ENCODE data around the gene PLXNB3. TPM values are rescaled to one million over a fixed set of nuclear protein-coding genes. Genes with fewer than 3 reads are reported as not detected.
A peak's percentile ranks its signal among the peaks of the same experiment; 100 is the strongest.

Gene PLXNB3
- total and polyA plus RNA-seq, 8 donors, result 4.0 to 28.6 (median 6.2) TPM

DNA sequence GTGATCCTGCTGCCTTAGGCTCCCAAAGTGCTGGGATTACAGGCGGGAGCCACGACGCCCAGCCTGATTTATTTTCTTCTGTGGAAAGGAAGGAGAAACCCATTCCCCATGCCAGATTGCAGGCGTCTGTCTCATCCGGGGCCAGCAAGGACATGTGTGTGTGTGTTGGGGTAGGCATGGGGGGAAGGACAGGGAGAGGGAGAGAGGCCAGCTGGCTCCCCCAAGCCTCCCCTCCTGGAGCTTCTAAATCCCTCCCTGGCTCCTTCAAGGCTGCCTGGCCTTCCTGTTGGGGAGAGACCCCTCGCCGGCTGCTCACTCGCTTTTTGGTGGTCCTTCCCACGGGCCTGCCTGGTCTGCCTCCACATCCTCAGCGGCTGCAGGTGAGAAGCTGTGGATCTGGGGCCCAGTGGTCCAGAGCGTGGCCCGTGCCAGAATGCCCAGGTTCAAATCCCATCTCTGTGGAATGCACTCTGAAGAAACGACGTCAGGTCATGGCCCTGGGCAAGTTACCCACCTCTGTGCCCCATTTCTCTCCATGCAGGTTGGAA, 1.3 kb upstream of the PLXNB3 start:
- DNase-seq (peak in 1 of 6 donors; percentile 8), ATAC-seq (no peak), FAIRE-seq (no peak)
- 76 to 80% methylated on average over 14 of the region's 14 CpGs for WGBS, 2 donors
- H3K36me3 ChIP-seq, result no peaks in the 10 kb centered on the region
- H3K9me3 ChIP-seq, result no peaks in the 10 kb centered on the region
- no peak overlapping the region for H3K4me3 ChIP-seq
- intact Hi-C loops (cut with DNase I), result loop anchor here in 1 of 3 donors (10.0 kb wide), 1 partner anchor 192 kb away; no protein-coding TSS in a partner anchor
- H3K27ac ChIP-seq, result no peak overlapping the region
- TF ChIP-seq, protein P1, sequence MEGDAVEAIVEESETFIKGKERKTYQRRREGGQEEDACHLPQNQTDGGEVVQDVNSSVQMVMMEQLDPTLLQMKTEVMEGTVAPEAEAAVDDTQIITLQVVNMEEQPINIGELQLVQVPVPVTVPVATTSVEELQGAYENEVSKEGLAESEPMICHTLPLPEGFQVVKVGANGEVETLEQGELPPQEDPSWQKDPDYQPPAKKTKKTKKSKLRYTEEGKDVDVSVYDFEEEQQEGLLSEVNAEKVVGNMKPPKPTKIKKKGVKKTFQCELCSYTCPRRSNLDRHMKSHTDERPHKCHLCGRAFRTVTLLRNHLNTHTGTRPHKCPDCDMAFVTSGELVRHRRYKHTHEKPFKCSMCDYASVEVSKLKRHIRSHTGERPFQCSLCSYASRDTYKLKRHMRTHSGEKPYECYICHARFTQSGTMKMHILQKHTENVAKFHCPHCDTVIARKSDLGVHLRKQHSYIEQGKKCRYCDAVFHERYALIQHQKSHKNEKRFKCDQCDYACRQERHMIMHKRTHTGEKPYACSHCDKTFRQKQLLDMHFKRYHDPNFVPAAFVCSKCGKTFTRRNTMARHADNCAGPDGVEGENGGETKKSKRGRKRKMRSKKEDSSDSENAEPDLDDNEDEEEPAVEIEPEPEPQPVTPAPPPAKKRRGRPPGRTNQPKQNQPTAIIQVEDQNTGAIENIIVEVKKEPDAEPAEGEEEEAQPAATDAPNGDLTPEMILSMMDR (IDR thresholded peaks at IDR 0.05), result no peak
- no peaks in the 10 kb centered on the region for H3K4me1 ChIP-seq
- peaks cover 0 to 3% (median 0%) of the 10 kb centered on the region in 4 donors for H3K27me3 ChIP-seq

- 62 to 72% methylated on average over 15 to 18 of the region's 18 CpGs for WGBS, 2 donors
- TF ChIP-seq, protein P1 (IDR thresholded peaks at IDR 0.05), result no peak
- intact Hi-C loops (cut with DNase I), result loop anchor here in 1 of 3 donors (10.0 kb wide), 1 partner anchor 191 kb away; no protein-coding TSS in a partner anchor
- ATAC-seq (no peak), FAIRE-seq (no peak), DNase-seq (peak in 2 of 6 donors; percentile 14 to 64)
- Histone ChIP-seq H3K9me3 (no peaks in the 10 kb centered on the region), H3K27ac (no peak overlapping the region), H3K27me3 (peaks cover 0 to 3% (median 0%) of the 10 kb centered on the region in 4 donors), H3K4me1 (no peaks in the 10 kb centered on the region), H3K4me3 (no peak overlapping the region), H3K36me3 (no peaks in the 10 kb centered on the region)
Measured at GRCh38 chrX:153763298-153763932, 634 bp upstream of the PLXNB3 start.

GRCh38 chrX:153764786-153765137, 713 bp downstream of the PLXNB3 start:
- H3K9me3 ChIP-seq, result no peaks in the 10 kb centered on the region
- H3K36me3 ChIP-seq, result no peaks in the 10 kb centered on the region
- TF ChIP-seq, protein P1 (IDR thresholded peaks at IDR 0.05), result no peak
- peak overlapping the region in 3 of 4 donors; percentile 12 to 53 (median 34) for H3K27ac ChIP-seq
- ATAC-seq, result peak; percentile 4 to 28 (median 9)
- no peaks in the 10 kb centered on the region for H3K4me1 ChIP-seq
- WGBS, 2 donors, result 63 to 66% methylated on average over 6 to 7 of the region's 7 CpGs
- intact Hi-C loops (cut with DNase I), result loop anchor here in 2 of 3 donors (5.0 to 10.0 kb wide), 2 partner anchors 188 to 190 kb away; no protein-coding TSS in a partner anchor
- no peak for FAIRE-seq
- peak in 3 of 6 donors; percentile 13 to 71 (median 25) for DNase-seq
- H3K4me3 ChIP-seq, result peak overlapping the region in 1 of 4 donors; percentile 8
- H3K27me3 ChIP-seq, result peaks cover 0 to 3% (median 0%) of the 10 kb centered on the region in 4 donors

DNA sequence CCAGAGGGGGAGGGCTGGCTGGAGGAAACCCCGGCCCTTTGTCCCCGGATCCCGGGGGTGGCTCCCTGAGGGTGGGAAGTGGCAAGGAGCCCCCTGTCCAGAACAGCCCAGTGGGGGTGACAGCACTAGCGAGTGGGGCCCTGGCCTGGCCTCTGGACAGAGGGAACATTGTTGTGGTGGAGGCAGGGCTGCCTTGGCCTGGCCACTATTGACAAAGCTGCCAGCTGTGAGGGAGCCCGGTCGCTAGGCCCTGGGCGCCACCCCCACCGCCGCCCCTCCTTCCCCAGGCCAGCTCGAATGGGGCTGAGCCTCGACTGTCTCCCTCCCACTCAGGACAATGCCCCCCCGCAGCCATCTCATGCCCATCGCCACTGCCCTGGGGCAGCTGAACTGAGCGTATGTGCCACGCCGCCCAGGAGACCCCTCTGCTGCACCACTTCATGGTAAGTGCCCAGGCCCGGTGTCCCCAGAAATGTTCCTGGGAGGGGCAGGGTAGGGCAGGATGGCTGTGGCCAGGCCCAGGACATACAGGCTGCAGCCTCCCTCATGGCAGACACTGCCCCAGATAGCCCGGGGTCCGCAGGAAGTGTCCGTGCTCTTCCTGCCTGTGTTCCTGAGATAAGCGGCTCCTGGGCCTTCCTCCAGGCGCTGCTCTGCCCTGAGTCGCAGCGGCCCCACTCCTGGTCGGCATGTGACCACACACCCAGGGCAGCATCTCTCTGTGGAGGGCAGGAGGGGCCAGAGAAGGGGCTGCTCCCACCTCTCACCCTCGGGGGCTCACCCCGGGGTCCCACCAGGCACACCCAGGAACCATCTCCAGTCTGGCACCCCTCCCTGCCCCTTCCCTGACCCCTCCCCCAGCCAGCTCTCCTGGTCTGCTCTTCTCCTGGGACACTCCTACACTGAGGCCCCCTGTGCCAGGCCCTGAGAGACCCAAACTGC, 1.4 kb downstream of the PLXNB3 start:
- H3K9me3 ChIP-seq, result no peaks in the 10 kb centered on the region
- H3K4me1 ChIP-seq, result no peaks in the 10 kb centered on the region
- DNase-seq (peak in 5 of 6 donors; percentile 19 to 78 (median 46)), FAIRE-seq (no peak), ATAC-seq (peak; percentile 19 to 60 (median 50))
- WGBS, 2 donors, result 57 to 63% methylated on average over 26 to 27 of the region's 27 CpGs
- H3K4me3 ChIP-seq, result no peak overlapping the region
- TF ChIP-seq, protein P1 (IDR thresholded peaks at IDR 0.05), result no peak
- no peaks in the 10 kb centered on the region for H3K36me3 ChIP-seq
- intact Hi-C loops (cut with DNase I), result loop anchor here in 2 of 3 donors (5.0 to 10.0 kb wide), 2 partner anchors 187 to 189 kb away; no protein-coding TSS in a partner anchor
- peak overlapping the region in 3 of 4 donors; percentile 34 to 53 (median 37) for H3K27ac ChIP-seq
- H3K27me3 ChIP-seq, result peaks cover 0 to 3% (median 0%) of the 10 kb centered on the region in 4 donors
